ENCODE results near the gene JPT1.
A peak's percentile ranks its signal among the peaks of the same experiment; 100 is the strongest.

JPT1 gene

DNA sequence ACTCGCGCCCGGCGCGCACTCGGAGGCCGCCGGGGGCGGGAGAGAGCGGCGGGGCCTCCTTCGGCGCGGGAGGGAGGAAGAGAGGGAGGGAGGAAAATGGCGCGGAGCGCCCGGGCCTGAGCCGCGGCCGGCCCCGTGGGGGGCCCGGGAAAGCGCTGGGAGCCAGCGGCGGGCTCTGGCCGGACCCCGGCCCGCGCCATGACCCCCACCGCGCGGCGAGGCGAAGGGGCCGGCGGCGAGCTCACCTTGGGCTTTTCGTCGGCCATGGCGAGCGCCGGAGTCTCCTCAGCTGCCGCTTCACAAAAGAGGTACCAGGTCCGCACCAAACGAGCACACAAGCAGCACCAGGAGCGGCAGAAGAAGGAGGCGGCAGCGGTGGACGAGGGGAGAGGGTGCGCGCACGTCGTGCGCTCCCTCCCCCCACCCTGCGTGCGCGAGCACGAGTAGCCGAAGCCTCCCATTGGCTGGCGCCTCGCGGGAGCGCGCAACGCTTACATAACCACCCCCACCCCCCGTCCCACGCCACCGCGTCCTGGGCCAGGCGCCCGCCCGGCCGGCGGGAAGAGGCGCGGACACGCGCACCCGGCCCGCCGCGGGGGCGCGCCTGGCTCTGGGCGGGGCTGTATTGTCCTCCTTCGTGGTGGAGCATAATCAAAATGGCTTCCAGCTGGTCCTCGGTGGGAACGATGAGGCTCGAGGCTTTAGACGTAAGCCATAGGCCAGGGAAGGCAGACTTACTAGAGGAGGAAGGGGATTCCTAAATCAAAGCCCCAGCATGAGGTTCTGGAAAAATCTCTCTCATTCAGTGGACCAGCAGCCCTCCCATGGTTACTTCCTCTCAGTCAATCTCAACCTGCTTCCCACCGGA, 28.5 kb upstream of the JPT1 start, which contains the start of gene SUMO2:
Gene SUMO2, minus strand, starts transcription at position 391 of the 868 bp plus-strand sequence. Its CDS starts 125 bp downstream, at position 266.
- DNase-seq (ENCODE audit: low read depth, low spot score), result peak; percentile 97
- peak; percentile 13 for TF ChIP-seq CTCF (IDR thresholded peaks at IDR 0.05; ENCODE audit: low read depth, low read length)
- H3K4me3 ChIP-seq (ENCODE audit: low read depth, low read length), result peak within 1 kb of the TSS; percentile 98
- in situ Hi-C loops (cut with HindIII; ENCODE audit: low sequenced_read_pairs), result no loop called here

DNA sequence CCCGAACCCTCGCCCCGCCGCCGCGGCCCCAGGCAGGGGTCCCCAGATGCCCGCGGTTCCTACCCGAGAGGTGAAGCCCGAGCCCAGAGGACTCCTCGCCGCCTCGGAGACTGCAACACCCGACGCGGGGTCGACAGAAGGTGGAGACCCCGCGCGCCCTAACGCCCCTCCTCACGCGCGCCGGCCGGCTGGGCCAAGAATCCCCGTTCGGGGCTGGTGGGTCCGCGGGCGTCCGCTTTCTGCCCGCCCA, 27.9 kb upstream of the JPT1 start:
- no peak for DNase-seq (ENCODE audit: low read depth, low spot score)
- peak overlapping the region; percentile 98 for H3K4me3 ChIP-seq (ENCODE audit: low read depth, low read length)
- TF ChIP-seq CTCF (IDR thresholded peaks at IDR 0.05; ENCODE audit: low read depth, low read length), result no peak
- in situ Hi-C loops (cut with HindIII; ENCODE audit: low sequenced_read_pairs), result no loop called here

DNA sequence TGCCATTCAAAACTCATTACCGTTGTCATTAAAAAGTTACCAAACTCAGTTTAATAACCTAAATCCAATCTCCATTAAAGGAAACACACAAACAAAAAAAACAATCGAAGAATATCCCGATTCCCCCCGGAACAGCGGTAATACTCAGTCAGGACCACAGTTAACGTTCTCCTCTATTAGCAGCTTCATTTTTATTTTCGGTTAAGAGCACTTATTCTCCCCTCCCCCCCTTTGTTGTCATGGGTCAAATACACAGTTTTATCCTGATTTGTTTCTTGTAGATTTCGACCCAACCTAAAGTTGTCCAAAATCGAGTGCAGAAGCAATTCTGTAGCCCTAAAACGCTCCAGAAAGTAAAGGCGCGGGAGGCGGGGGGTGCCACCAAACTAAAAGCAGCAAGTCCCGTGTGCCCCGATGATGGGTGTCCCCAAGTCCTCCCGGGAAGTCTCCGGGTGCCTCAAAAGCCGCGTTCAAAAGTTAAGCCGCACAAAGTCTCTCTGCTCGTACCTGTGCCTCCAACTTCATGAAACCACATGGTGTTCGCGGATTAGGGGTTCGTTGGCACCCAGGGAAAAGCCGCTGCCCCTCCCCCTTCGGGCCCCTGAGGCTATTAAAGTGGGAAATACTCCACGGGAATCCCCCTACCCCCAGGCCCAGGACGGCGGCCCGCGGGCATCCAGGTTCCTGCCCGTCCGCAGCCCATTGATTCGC, 27.5 kb upstream of the JPT1 start:
- in situ Hi-C loops (cut with HindIII; ENCODE audit: low sequenced_read_pairs), result no loop called here
- no peak for DNase-seq (ENCODE audit: low read depth, low spot score)
- TF ChIP-seq CTCF (IDR thresholded peaks at IDR 0.05; ENCODE audit: low read depth, low read length), result no peak
- H3K4me3 ChIP-seq (ENCODE audit: low read depth, low read length), result peak overlapping the region; percentile 98

- H3K4me3 ChIP-seq (ENCODE audit: low read depth, low read length), result peak overlapping the region; percentile 98
- in situ Hi-C loops (cut with HindIII; ENCODE audit: low sequenced_read_pairs), result no loop called here
- DNase-seq (ENCODE audit: low read depth, low spot score), result no peak
- no peak for TF ChIP-seq CTCF (IDR thresholded peaks at IDR 0.05; ENCODE audit: low read depth, low read length)
Measured at GRCh38 chr17:75181110-75181509, 26.8 kb upstream of the JPT1 start.

- in situ Hi-C loops (cut with HindIII; ENCODE audit: low sequenced_read_pairs), result no loop called here
- no peak for DNase-seq (ENCODE audit: low read depth, low spot score)
- no peak overlapping the region for H3K4me3 ChIP-seq (ENCODE audit: low read depth, low read length)
- no peak for TF ChIP-seq CTCF (IDR thresholded peaks at IDR 0.05; ENCODE audit: low read depth, low read length)
Measured at GRCh38 chr17:75178453-75178852, 24.1 kb upstream of the JPT1 start.

GRCh38 chr17:75176625-75177024, 22.3 kb upstream of the JPT1 start:
- DNase-seq (ENCODE audit: low read depth, low spot score), result no peak
- no peak for TF ChIP-seq CTCF (IDR thresholded peaks at IDR 0.05; ENCODE audit: low read depth, low read length)
- in situ Hi-C loops (cut with HindIII; ENCODE audit: low sequenced_read_pairs), result no loop called here
- H3K4me3 ChIP-seq (ENCODE audit: low read depth, low read length), result no peak overlapping the region
